NCI-H774 (cell line): ENCODE data around the gene CDK6.

Experiments
- DNase-seq: peaks from one replicate; lab custom pipeline; 2025; lab: John Stamatoyannopoulos, UW

Gene CDK6

GRCh38 chr7:92708111-92709042 lies 128.0 kb downstream of the CDK6 start:
- no peak for DNase-seq

GRCh38 chr7:92707435-92707834 lies 128.9 kb downstream of the CDK6 start:
- no peak for DNase-seq

- DNase-seq: no peak
These were observed 129.8 kb downstream of the CDK6 start for GRCh38 chr7:92706563-92706962.

GRCh38 chr7:92705831-92706230 lies 130.5 kb downstream of the CDK6 start:
- no peak for DNase-seq

- DNase-seq: no peak
These were observed 131.5 kb downstream of the CDK6 start for GRCh38 chr7:92704858-92705257.

- no peak for DNase-seq
These were observed 133.8 kb downstream of the CDK6 start for GRCh38 chr7:92702535-92702934.

- no peak for DNase-seq
These were observed 136.3 kb downstream of the CDK6 start for GRCh38 chr7:92699966-92700514.

- no peak for DNase-seq
These were observed 136.8 kb downstream of the CDK6 start for GRCh38 chr7:92699560-92699959.

- DNase-seq: peak; percentile 44
These were observed 138.0 kb downstream of the CDK6 start for GRCh38 chr7:92698237-92698841.

- DNase-seq: no peak
These were observed 139.0 kb downstream of the CDK6 start for GRCh38 chr7:92697414-92697813.

- DNase-seq: no peak
These were observed 139.4 kb downstream of the CDK6 start for GRCh38 chr7:92697012-92697411.

GRCh38 chr7:92696584-92696983 lies 139.8 kb downstream of the CDK6 start:
- DNase-seq: no peak

GRCh38 chr7:92695308-92696261 lies 140.8 kb downstream of the CDK6 start:
- no peak for DNase-seq

- no peak for DNase-seq
These were observed 142.2 kb downstream of the CDK6 start for GRCh38 chr7:92694211-92694610.

GRCh38 chr7:92693519-92693918 lies 142.9 kb downstream of the CDK6 start:
- DNase-seq: no peak

- DNase-seq: peak; percentile 4
These were observed 144.8 kb downstream of the CDK6 start for GRCh38 chr7:92691578-92691977.

GRCh38 chr7:92685136-92686042 lies 151.0 kb downstream of the CDK6 start:
- DNase-seq: no peak

GRCh38 chr7:92684274-92684673 lies 152.1 kb downstream of the CDK6 start:
- no peak for DNase-seq

GRCh38 chr7:92682903-92683539 lies 153.4 kb downstream of the CDK6 start:
- no peak for DNase-seq

- no peak for DNase-seq
These were observed 154.0 kb downstream of the CDK6 start for GRCh38 chr7:92682330-92682729.
